Measurements from ENCODE around the gene GALNT2.

The GALNT2 gene

GRCh38 chr1:230199034-230199433 is 132.0 kb downstream of the GALNT2 start:
- Histone ChIP-seq H3K36me3 (ENCODE audit: control insufficient read depth, insufficient read depth, low read length) (peaks cover 1% of the 10 kb centered on the region), H3K27me3 (replicated peaks; ENCODE audit: control insufficient read depth, insufficient read depth, low read length) (no peaks in the 10 kb centered on the region), H3K4me3 (replicated peaks; ENCODE audit: low read depth, low read length) (no peak overlapping the region)
- DNase-seq (ENCODE audit: extremely low read depth, insufficient read length) = no peak
- TF ChIP-seq CTCF (IDR thresholded peaks at IDR 0.05; ENCODE audit: insufficient read depth, low read length, poor library complexity, severe bottlenecking) = no peak

DNA sequence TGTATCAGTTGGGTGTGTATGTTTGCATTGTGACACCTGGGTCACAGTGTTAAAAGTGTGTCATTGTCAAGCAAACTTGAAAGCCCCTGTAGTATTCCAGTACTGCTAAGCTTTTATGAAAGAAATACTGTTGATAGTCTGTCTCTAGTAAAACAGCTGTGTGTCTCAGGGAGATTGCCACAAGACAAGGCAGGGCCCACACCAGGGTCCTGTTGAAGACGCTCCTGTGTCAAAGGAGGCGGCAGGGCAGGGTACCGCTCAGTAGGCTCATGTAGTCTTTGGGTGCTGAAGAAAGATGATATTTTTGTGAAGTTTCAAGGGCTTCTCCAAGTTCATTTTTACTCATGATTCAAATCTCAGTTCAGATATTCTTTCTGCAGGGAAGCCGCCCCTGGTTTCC is 132.5 kb downstream of the GALNT2 start:
- Histone ChIP-seq H3K4me3 (replicated peaks; ENCODE audit: low read depth, low read length) (no peak overlapping the region), H3K36me3 (ENCODE audit: control insufficient read depth, insufficient read depth, low read length) (peaks cover 1% of the 10 kb centered on the region), H3K27me3 (replicated peaks; ENCODE audit: control insufficient read depth, insufficient read depth, low read length) (no peaks in the 10 kb centered on the region)
- TF ChIP-seq CTCF (IDR thresholded peaks at IDR 0.05; ENCODE audit: insufficient read depth, low read length, poor library complexity, severe bottlenecking) = no peak
- DNase-seq (ENCODE audit: extremely low read depth, insufficient read length) = no peak

GRCh38 chr1:230200276-230200675 is 133.2 kb downstream of the GALNT2 start:
- Histone ChIP-seq H3K27me3 (replicated peaks; ENCODE audit: control insufficient read depth, insufficient read depth, low read length) (no peaks in the 10 kb centered on the region), H3K36me3 (ENCODE audit: control insufficient read depth, insufficient read depth, low read length) (peaks cover 1% of the 10 kb centered on the region), H3K4me3 (replicated peaks; ENCODE audit: low read depth, low read length) (no peak overlapping the region)
- DNase-seq (ENCODE audit: extremely low read depth, insufficient read length) = no peak
- TF ChIP-seq CTCF (IDR thresholded peaks at IDR 0.05; ENCODE audit: insufficient read depth, low read length, poor library complexity, severe bottlenecking) = no peak

DNA sequence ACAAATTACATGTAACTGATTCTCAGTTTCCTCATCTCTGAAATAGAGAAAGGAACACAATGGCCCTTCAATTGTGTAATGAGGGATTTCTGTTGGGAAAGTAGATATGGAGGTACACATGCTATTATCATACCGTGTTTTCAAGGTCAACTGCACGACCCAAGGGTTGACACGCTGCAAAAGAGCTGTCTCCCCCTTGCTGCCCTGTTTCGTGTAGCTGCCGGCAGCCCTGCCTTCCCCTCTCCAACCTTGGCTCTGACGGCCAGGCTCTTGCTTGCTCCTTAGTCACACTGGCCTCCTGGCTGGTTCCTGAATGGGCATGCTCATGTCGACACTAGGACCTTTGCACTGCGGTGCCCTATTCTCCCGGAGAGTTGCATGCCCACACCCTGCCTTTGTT is 134.4 kb downstream of the GALNT2 start:
- DNase-seq (ENCODE audit: extremely low read depth, insufficient read length) = no peak
- peaks cover 2% of the 10 kb centered on the region for H3K36me3 ChIP-seq (ENCODE audit: control insufficient read depth, insufficient read depth, low read length)
- no peak for TF ChIP-seq CTCF (IDR thresholded peaks at IDR 0.05; ENCODE audit: insufficient read depth, low read length, poor library complexity, severe bottlenecking)
- H3K27me3 ChIP-seq (replicated peaks; ENCODE audit: control insufficient read depth, insufficient read depth, low read length) = no peaks in the 10 kb centered on the region
- no peak overlapping the region for H3K4me3 ChIP-seq (replicated peaks; ENCODE audit: low read depth, low read length)

DNA sequence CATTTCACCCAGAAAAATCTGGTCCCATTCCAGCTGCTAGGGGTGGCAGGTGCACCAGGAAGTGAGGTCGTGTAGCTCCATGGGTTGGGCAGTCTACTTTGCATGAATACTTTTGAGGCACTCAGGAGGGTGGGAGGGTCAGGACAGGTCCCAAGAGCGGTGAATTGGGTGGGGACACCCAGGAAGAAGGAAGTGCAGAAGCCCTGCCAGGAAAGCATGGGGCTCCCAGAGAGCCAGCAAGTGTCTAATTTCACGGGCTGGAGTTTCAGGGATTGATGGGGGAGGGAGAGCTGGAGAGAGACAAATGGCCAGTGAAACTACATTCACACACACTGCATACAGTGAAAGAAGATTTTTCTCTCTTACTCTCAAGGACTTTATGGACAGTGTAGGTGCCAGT is 137.8 kb downstream of the GALNT2 start:
- Histone ChIP-seq H3K36me3 (ENCODE audit: control insufficient read depth, insufficient read depth, low read length) (peaks cover 2% of the 10 kb centered on the region), H3K27me3 (replicated peaks; ENCODE audit: control insufficient read depth, insufficient read depth, low read length) (no peaks in the 10 kb centered on the region), H3K4me3 (replicated peaks; ENCODE audit: low read depth, low read length) (no peak overlapping the region)
- no peak for DNase-seq (ENCODE audit: extremely low read depth, insufficient read length)
- no peak for TF ChIP-seq CTCF (IDR thresholded peaks at IDR 0.05; ENCODE audit: insufficient read depth, low read length, poor library complexity, severe bottlenecking)

DNA sequence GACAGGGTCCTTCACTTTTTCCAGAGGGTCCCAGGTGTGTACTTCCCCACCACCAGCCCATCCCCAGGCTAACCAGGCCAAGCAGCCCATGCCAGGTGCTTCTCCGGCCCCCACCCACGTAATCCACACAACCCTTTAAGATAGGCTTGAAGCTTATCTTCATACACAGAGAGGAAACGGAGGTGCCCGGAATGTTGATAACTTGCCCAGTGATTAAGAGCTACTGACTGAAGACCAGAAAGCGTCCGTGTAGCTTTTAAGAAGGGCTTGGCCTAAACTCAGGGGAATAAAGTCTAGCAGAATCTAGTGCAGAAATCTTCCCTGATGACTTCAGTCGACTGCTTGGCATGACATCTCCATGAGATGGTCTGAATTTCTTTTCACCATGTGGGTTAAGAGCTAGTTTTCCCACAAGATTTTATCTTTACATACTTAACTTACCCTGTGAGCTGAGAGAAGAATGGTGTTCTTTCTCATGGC is 138.7 kb downstream of the GALNT2 start:
- no peak for DNase-seq (ENCODE audit: extremely low read depth, insufficient read length)
- Histone ChIP-seq H3K36me3 (ENCODE audit: control insufficient read depth, insufficient read depth, low read length) (peaks cover 2% of the 10 kb centered on the region), H3K4me3 (replicated peaks; ENCODE audit: low read depth, low read length) (no peak overlapping the region), H3K27me3 (replicated peaks; ENCODE audit: control insufficient read depth, insufficient read depth, low read length) (no peaks in the 10 kb centered on the region)
- TF ChIP-seq CTCF (IDR thresholded peaks at IDR 0.05; ENCODE audit: insufficient read depth, low read length, poor library complexity, severe bottlenecking) = no peak
